ENCODE results near the gene MYADM.

The MYADM gene

GRCh38 chr19:53906211-53907192, 38.8 kb downstream of the MYADM start:
- no peak for DNase-seq (ENCODE audit: extremely low read depth, low read depth)

GRCh38 chr19:53907193-53907581, 39.5 kb downstream of the MYADM start:
- DNase-seq (ENCODE audit: extremely low read depth, low read depth), result no peak
- no peak for TF ChIP-seq CTCF (IDR thresholded peaks at IDR 0.05; ENCODE audit: low read depth, low read length)

More at GRCh38 chr19:53906211-53907192, 38.8 kb downstream of the MYADM start:
- TF ChIP-seq CTCF (IDR thresholded peaks at IDR 0.05; ENCODE audit: low read depth, low read length), result peak; percentile 75

DNA sequence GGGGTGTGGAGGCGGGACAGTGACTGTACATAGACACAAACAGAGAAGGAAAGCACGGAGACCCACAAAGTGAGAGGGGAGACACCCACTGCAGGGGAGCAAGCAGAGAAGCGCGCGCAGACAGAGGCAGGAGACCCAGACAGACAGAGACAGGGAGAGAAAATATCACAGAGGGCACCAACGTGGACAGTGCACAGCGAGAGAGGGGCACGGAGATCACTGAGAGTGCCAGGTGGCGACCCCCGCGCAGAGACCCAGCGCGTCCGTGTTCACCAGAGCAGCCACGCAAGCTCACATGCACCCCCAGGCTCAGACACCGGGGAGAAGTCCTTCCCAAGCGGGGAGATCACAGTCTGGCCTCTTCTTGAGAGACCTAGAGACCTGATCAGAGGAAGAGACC, 40.0 kb downstream of the MYADM start:
- DNase-seq (ENCODE audit: extremely low read depth, low read depth), result no peak
- no peak for TF ChIP-seq CTCF (IDR thresholded peaks at IDR 0.05; ENCODE audit: low read depth, low read length)

DNA sequence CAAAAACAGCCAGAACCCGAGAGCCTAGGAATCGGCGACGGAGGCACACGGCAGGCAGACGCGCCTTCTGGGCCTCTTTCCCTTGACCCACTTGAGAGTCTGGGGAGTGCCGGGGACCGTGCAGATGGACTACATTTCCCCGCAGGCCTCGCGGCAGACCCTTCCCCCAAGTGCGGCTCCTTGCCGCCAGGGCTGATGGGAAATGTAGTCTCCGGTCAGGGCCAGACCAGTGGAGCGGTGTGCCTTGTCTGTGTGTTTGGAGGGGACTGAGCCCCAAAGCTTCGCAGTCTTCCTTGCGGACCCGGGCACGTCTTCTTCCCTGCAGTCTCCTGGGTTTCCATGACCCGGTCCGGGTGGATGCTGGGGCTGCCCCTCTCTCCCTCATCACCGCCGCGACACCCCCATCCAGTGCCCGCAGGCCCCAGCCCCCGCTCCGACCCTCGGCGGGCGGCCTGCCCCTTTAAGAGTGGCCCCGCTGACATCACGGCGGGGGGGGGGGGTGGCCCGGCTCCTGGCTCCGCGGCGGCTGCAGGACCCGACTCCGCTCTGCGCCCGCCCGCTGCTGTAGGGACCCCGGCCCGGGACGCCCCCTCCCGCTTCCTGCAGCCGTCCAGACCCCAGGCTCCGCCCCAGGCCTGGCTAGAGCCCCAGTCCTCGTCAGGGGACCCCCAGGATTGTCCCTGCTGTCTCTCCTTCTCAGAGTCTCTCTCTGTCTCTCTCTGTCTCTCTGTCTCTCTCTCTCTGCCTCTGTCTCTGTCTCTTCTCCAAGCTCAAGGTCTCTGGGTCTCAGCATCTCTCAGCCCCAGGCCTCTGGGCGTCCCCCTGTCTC, 40.6 kb downstream of the MYADM start:
- DNase-seq (ENCODE audit: extremely low read depth, low read depth), result no peak
- no peak for TF ChIP-seq CTCF (IDR thresholded peaks at IDR 0.05; ENCODE audit: low read depth, low read length)

DNA sequence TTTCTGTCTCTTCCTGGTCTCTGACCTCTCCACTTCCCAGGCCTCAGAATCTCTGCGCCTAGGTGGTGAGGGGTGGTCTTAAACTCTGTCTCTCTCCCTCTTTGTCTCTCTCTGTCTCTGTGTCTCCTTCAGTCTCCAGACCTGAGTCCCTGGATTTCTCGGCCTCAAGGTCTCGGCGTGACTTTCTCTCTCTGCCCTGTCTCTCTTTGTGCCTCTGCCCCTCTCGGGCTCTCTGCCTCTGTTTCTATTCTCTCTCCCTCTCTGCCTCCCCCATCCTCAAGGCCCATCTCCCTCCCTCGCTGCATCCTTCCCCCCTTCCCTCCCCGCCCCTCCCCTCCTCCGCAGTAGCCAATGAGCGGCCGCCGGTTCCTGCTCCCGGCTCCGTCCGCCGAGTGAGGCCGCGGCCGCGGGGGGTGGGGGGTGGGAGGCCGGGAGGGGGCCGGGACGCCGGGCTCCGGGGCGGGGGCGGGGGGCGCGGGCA, 41.3 kb downstream of the MYADM start, which contains the start of gene CACNG7:
CACNG7 (plus strand) TSS at position 344 of the 481 bp plus-strand sequence. CDS start 3,554 bp downstream, outside the sequence.
- no peak for DNase-seq (ENCODE audit: extremely low read depth, low read depth)
- no peak for TF ChIP-seq CTCF (IDR thresholded peaks at IDR 0.05; ENCODE audit: low read depth, low read length)

- DNase-seq (ENCODE audit: extremely low read depth, low read depth), result no peak
- no peak for TF ChIP-seq CTCF (IDR thresholded peaks at IDR 0.05; ENCODE audit: low read depth, low read length)
Observed at GRCh38 chr19:53909471-53910169, 41.9 kb downstream of the MYADM start.
